ENCODE measurements around the gene NOCT.
"Not testable (repeated sequence)": the region's sequence is repeated elsewhere in the genome, so short reads cannot be mapped to it uniquely, and the experiment has no call there.

Gene NOCT, protein sequence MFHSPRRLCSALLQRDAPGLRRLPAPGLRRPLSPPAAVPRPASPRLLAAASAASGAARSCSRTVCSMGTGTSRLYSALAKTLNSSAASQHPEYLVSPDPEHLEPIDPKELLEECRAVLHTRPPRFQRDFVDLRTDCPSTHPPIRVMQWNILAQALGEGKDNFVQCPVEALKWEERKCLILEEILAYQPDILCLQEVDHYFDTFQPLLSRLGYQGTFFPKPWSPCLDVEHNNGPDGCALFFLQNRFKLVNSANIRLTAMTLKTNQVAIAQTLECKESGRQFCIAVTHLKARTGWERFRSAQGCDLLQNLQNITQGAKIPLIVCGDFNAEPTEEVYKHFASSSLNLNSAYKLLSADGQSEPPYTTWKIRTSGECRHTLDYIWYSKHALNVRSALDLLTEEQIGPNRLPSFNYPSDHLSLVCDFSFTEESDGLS

DNA sequence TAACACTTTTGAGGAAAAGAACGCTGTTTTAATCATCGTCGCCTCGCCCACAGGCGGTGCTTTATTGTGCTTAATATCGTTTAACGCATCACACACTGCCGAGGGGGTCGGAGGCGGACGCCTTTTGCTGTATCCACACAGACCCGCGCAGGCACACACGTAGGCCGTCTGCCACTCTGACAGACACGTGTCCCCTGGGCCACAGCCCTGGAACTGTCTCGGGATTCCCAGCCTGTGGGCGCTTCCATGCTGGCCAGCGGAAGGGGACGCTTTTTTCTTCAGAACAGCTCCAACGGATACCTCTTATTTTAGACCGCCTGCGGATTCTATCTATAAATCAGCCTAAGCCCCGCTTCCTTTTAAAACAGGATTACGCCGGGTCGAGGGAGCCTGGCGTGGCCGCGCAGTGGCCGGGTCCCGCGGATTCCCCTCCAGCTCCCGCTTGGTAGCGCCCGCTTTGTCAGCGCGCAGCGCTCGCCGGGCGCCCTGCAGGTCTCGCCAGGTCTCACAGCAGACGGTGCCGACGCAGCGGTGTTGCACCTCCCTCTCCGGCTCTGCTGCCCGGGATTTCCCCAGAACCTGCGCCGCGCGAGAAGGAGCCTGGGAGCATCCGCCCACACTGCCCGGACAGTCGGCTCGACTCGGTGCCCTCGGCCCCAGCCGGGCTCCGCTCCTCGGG, at the start of gene NOCT:
TSS of gene NOCT (plus strand) at position 513 of the 679 bp plus-strand sequence. CDS start 201 bp downstream, outside the sequence.
- DNase-seq: peak; percentile 93

DNA sequence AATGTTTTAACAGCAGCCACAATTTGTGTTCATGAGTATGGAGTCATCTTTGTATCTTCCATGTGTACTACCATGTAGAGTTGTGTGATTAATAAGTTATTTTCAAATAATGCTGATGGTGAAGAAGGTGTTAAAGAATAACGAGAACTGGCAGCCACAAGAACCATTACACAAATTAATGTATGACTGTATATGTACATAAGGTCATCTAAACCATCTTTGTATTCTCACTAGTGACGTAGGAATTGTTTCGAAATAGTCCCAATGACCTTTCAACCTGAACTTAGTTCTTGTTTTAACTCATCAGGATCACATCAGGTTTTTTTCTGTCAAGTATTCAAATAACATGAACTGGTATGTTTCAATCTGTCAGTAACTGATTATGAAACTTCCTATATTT, 48.3 kb upstream of the NOCT start:
- no peak for DNase-seq

DNA sequence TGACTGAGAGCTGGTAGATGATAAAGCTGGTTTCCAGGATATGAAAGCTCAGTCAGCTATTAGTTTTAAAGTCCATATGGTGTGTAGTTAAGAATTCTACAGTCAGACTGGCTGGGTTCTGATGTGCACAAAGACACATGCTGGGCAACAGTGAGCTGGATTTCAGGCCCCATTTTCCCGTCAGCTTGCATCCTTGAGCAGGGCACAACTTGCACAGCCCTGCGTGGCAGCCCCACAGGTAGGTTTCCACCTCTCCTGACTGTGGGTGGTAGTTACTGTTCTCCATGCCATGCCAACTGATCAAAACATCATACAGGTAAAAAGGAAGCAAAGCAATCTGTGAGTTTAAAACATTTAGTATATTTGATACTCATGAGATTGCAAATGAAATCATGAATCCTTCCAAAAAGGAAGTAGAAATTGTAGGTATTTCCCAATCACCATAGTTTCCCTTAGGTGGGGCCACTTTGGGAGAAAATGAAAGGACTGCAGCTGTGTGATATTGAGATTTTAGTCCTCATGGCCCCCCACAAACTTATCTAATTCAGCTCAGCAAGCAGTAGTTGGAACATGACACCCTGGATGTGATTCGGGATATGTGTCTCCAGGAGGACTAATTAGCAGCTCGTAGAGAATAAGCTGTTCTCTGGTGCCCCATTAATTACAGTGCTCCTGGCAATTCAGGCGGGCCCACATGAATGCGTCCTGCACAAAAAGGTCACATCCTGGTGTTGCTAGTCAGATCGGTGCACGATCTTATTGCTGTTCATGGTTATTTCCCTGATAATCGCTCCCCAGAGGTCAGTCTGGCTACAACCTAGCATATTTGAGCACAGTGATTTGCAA, 42.4 kb upstream of the NOCT start:
- DNase-seq: no peak

DNA sequence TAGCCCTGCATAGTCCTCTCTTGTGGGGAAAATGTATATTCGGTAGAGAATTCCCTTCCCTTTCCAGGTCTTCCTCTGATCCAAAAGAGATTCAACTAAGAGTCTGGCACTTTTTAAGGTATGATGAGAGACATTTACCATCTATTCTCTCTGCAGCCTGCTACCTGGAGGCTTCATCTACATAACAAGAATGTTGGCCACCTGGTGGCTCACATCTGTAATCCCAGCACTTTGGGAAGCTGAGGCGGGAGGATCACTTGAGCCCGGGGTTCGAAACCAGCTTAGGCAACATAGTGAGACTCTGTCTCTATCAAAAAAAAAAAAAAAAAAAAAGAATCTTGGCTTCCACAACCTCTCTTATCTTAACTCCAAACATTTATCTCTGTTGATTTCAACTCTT, 40.4 kb upstream of the NOCT start:
- DNase-seq: no peak

DNA sequence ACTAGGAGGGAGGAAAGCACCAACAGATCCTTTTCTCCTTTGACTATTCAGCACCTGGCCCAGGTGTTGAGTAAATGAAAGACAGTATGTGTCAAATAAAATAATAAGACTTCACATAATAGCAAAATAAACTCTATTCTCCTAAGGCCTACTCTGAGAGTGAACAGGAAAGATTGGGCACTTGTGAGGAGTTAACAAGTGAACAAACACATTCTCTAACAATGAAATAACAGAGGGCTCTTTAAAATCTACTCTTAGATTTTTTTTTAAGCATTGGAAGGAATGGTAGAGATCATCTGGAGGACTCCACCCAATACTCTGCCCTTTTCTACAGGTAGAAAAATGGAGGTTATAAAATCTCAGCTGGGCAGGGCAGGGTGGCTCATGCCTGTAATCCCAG, 39.1 kb upstream of the NOCT start:
- DNase-seq: no peak

DNA sequence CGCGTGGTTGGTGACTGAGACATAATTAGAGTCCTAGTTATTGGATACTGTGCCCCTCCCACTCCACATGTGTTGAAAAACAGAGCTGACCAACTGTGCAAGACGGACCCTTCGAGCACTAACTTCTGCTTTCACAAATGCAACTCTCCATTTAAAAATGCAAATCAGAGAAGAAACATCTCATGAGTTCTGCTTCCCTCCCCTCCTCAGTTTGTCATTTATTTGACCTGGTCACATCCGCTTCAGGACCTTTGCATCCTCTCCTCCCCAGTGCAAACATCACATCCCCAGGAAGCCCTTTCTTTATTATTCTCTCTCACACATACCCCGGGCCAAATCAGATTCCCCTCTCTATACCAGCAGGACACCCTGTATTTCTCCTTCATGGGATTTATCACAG, 38.1 kb upstream of the NOCT start:
- DNase-seq: no peak

DNA sequence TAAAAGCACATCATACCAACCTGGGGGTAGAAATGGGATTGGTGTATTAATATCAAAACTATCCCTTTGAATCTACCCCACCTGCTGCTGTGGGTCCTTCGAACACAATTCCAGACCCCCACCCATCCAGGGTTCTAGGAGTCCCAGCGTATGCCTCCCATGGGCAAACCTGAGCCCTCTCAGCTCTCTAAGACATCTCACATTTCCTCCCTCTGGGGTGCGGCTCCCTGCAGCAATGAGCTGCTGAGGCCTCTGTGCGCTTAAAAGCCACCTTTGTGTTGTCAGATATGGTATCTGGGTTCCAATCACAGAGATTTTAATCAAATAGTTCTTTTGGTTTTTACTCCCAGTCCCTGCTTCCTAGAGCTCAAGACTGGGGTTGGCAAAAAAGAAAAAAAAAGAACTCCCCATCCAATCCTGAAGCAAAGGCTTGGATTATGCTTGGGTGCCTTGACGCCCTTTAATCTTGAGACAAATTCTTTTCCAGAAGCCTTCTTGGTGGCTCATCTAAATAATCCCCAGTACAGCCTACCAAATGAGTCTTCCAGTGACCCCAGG, 37.5 kb upstream of the NOCT start:
- DNase-seq: no peak

DNA sequence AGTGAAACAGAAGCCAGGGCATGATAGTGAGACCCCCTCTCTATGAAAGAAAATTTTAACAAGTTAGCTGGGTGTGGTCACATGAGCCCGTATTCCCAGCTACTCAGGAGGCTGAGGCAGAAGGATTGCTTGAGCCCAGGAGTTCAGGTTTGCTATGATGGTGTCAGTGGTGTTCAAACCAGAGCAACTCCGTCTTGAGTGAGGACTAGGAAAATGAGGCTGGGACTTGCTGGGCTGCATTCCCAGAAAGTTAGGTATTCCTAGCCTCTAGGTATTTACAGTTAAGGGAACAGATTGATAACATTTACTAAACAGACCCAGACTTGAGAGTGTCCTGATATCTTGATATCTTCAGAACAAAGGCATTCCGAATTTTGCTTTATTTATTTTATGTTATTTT, 37.0 kb upstream of the NOCT start:
- no peak for DNase-seq

DNA sequence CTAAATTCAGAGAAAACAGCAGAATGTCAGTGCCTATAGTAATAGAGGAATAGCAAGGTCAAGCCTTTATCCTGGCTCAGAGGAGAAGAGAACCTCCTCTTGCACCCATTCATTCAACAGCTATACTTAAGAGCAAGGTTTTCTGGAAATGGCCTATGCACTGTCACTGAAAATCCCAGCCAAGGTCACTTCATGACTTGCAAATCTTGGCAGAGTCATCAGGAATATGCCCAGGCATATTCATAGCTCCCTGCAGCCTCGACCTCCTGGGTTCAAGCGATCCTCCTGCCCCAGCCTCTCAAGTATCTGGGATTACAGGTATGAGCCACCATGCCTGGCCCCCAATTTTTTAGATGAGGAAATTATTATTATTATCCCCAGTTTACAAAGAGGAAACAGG, 35.8 kb upstream of the NOCT start:
- no peak for DNase-seq

DNA sequence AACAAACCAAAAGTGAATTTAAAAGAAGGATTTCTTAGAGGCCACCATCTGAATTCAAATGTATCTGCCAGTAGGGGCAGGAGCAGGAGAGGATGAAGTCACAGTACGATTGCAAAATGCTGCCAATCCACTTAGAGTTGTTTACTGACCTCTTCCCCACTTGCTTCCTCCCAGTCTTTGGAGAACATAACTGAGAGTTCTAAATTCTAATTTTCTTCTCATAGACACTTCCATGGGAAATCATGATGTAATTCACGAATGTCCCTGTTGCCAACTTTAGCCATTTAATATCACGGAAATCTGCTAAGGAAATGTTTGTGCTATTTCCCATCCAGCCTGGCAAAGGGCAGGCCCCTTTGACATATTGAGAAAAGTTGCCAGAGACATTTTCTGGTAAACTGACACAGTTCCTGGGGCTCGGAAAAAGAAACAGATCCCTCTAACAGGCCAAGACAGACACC, 33.6 kb upstream of the NOCT start:
- DNase-seq: no peak

DNA sequence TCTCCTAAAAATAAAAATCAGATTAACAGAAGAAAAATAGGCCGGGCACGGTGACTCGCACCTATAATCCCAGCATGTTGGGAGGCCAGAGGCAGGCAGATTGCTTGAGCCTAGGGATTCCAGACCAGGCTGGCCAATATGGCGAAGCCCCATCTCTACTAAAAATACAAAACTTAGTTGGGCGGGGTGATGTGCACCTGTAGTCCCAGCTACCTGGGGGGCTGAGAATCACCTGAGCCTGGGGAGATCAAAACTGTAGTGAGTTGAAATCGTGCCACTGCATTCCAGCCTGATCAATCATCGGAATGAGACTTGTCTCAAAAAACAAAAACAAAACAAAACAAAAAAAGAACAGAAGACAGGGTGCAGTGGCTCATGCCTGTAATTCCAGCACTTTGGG, 32.8 kb upstream of the NOCT start:
- no peak for DNase-seq

DNA sequence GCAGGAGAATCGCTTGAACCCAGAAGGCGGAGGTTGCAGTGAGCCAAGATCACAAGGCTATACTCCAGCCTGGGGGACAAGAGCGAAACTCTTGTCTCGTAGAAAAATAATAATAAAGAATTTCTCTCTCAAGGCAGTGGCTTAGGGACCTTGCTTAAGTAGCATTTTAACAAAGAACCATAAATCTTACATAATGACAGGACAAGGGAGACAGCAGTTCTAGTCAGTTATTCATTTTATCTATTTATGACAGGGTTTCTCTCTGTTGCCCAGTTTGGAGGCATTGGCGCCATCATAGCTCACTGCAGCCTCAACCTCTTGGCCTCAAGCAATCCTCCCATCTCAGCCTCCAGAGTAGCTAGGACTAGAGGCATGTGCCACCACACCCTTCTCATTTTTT, 31.9 kb upstream of the NOCT start:
- no peak for DNase-seq

DNA sequence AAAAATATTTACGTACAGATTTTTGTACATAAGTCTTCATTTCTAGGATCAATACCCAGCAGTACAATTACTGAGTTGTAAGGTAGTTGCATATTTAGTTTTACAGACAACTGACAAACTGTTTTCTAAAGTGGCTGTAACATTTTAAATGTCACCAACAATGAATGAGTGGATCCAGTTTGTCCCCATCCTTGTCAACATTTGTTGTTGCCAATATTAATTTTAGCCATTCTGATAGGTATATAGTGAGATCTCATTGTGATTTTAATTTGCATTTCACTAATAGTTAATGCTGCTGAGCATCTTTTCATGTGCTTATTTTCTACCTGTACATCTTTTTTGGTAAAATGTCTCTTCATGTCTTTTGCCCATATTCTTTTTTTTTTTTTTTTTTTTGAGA, 30.9 kb upstream of the NOCT start:
- DNase-seq: no peak

DNA sequence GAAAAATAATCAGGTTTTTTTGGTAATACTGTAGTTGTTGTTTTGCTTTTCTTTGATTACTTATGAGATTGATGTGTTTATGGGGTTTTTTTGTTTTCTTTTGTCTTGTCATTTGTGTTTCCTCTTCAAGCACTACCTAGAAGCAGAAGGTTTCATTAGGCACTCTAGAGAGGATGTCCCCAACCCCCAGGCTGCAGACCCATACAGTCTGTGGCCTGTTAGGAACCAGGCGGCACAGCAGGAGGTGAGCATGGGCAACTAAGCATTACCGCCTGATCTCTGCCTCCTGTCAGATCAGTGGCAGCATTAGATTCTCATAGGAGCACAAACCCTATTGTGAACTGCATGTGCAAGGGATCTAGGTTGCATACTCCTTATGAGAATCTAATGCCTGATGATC, 22.9 kb upstream of the NOCT start:
- DNase-seq: no peak

DNA sequence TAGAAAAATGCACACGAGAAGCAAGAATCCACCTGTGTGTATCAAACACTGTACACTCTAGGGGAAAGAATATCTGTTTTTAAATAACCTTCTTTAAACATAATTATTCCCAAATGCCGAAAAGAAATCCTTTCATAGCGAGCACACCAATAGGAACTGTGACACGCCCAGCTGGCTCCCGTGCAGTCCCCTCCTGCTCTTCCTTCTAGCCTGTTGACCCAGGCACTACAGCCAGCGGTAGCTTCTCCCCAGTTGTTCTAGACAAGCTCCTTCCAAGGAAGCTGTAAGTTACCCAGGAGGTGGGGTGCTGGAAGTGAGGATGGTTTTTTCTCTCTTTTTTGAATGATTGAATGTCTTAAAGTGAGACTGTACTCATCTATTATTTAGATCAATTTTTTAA, 19.5 kb upstream of the NOCT start:
- no peak for DNase-seq

DNA sequence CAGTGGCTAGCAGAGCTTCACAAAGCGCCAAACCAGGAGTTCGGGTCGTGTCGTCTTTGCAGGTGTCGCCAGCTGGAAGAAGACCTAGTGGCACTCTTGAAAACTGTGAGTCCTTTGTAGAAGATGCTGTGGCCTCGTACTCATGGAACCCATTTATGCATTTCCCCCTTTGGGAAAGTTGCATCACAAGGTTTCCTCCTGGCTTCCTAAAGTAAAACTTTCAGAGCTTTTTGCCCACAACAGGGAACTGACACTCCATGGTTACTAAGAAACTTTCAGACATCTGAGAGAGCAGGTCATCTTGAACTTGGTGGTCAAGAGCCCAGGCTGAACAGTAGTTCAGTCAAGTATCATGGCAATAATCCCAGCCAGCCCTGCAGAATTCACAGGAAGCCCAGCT, 15.9 kb upstream of the NOCT start:
- no peak for DNase-seq

DNA sequence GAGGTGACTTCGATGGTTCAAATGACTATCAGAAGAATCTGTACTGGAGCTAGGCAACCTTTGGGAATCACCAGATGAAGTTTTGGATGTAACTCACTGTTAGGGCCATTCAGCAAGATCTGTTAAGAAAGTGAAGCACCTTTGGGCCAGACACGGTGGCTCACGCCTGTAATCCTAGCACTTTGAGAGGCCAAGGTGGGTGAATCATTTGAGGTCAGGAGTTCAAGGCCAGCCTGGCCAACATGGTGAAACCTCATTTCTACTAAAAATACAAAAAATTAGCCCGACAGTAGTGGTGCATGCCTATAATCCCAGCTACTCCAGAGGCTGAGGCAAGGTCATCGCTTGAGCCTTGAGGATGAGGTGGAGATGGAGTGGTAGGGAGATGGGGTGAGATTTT, 15.4 kb upstream of the NOCT start:
- DNase-seq: not testable (repeated sequence)

DNA sequence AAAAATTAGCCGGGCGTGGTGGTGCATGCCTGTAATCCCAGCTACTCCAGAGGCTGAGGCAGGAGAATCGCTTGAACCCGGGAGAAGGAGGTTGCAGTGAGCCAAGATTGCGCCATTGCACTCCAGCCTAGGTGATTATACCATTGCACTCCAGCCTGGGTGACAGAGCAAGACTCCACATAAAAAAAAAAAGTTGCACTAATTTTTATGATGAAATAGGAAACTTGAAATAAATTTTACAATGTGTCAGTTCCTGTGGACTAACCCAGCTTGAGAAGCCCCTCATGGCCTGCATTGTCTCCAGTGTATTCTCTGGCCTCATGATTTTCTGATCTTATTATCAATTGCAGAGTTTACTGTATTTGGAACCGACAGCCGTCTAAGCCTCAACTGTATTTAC, 14.2 kb upstream of the NOCT start:
- not testable (repeated sequence) for DNase-seq

DNA sequence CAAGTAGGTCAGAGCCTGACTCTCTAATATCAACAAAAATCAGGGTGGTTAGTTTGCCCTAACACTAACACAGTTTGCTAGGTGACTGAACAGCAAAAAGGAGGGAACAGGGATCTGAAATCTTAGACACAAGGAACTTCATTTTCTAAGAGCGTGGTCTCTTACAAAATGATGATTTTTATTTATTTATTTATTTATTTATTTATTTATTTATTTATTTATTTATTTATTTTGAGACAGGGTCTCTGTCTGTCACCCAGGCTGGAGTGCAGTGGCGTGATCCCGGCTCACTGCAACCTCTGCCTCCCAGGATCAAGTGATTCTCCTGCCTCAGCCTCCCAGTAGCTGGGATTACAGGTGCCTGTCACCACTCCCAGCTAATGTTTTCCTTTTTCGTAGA, 11.9 kb upstream of the NOCT start:
- DNase-seq: not testable (repeated sequence)

DNA sequence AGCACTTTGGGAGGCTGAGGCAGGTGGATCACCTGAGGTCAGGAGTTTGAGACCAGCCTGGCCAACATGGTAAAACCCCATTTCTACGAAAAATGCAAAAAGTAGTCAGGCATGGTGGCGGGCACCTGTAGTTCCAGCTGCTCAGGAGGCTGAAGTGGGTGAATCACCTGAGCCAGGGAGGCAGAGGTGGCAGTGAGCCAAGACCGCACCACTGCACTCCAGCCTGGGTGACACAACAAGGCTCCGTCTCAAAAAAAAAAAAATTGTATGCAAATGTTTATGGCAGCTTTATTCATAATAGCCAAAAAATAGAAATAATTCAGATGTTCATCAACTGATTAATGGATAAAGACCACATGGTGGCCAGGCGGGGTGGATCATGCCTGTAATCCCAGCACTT, 9.8 kb upstream of the NOCT start:
- DNase-seq: no peak

DNA sequence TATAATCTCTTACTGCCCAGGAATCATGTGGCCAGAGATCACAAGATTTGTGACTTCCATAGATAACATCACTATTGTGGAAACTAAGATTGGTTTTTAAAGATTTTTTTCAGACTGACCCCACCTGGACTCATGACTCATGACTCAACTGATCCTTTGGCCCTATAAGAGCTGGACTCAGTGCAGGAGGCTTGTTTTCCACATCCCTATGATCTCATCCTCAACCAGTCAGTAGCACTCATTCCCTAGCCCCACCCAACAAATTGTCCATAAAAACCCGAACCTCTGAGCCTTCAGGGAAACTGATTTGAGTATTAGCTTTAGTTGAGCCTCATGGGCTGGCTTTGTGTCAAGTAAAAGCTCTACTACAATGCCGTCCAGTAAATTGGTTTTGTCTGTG, 7.9 kb upstream of the NOCT start:
- no peak for DNase-seq

DNA sequence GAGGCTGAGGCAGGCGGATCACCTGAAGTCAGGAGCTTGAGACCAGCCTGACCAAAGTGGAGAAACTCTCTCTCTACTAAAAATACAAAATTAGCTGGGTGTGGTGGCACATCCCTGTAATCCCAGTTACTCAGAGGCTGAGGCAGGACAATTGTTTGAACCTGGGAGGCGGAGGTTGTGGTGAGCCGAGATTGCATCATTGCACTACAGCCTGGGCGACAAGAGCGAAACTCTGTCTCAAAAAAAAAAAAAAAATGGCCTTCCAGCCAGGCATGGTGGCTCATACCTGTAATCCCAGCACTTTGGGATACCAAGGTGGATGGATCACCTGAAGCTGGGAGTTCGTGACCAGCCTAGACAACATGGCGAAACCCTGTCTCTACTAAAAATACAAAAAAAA, 7.3 kb upstream of the NOCT start:
- DNase-seq: not testable (repeated sequence)

DNA sequence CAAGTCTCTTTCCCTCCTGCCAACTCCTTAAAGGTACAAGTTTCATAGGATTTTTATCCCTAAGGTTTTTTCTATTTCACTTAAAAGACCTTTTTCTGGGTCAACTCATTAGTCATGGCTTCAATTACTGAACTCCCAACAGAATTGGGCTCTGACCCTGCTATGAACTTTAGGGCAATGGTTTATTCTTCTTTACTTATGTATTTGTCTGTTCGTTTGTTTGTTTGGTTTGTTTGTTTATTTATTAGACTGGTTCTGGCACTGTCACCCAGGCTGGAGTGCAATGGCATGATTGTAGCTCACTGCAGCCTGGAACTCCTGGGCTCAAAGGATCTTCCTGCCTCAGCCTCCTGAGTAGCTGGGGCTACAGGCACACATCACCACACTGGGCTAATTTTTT, 5.9 kb upstream of the NOCT start:
- no peak for DNase-seq
